Fibroblast of skin of right quadriceps (primary cell): Measurements from ENCODE around the gene LST1.

Source experiments
- DNase-seq: peaks from one replicate; pipeline ENCODE4 v3.0.0-alpha.2; 2013

Gene LST1

DNA sequence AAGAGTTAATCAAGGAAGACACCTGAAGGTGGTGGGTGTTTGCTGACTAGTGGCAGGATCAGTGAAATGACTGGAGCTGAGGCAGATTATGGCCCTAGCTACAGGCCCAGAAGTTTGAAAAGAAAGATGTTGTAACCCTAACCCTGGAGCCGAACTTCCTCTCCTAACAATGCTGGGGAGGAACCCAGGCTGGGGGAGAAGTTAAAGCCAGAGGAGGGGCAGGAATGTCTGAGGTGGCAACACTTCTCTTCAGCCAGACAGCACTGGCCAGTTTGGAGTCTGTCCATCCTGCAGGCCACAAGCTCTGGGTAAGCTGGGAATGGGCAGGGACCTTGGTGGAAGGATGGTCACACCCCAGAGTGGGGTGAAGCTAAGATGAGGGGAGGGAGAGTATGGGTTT, at the start of gene LST1:
Gene LST1 (plus strand): TSS at position 270 of the 400 bp plus-strand sequence. CDS start 1,023 bp downstream, outside the sequence.
- DNase-seq: no peak

DNA sequence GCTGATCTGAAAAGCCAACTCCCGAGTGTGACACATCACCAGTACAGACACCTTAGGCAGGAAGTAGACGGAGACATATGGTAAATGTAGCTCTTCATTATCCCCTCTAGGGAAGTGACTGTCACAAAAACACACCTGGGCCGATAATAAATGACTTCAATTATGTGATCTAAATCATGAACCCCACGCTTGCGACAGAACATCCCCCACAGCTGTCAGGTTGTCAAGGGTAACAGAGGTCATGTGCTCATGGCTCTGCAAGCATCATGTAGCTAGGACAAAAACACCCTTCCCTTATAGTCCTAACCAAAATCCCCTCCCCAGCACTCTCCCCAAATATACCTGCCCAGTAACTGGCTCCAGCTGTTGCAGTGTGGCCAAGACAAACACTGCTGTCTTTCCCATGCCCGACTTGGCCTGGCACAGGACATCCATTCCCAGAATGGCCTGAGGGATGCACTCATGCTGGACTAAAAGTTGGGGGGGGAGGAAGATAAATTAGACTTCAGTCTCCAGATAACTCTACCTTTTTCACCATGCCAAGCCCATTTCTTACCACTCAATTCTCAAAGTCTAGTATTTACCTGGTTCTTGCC, 47.2 kb upstream of the LST1 start:
- no peak for DNase-seq

DNA sequence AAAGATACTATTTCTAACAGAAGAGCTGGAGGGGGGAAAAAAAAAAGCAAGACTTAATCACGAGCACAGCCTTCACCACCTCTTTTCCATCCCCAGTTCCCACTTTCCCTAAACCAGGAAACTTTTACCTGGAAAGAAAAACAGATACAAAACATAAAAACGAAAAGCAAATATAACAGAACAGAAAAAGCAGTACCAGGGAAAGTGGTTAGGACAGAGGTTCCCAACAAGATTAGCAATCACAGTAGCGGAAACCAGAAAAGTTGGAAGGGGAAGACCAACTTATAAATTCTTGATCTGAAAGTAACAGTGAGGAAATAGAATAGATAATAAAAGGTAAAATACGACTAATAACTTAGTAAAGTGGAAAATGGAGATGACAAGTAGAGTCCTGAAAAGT, 45.4 kb upstream of the LST1 start:
- DNase-seq: no peak

DNA sequence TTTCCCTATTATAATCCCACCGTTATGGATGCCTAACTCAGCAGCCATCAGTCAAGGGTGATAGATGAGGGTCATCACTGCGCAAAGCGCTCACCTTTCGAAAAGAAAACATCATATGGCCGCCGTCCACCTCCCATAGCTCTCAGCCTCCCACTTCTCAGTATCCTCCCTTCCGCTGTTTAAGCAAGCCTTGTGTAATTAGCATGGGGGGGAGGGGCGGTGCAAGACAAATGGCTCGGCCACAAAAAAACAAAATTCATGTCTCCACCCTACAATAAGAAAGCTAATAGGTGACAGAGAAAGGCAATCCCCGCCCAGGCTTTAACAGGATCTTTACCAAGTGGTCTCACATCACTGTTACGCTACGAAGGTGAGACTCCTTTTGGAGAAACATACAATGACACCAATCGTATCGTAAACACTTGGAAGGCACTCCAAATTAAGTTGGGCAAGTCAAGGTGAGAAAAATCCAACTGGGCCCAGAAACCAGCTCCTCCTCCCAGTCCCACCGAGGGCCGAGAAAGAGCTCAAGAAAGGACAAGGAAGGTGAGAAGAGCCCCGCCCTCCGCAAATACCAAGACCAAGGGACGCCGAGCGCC, 44.9 kb upstream of the LST1 start:
- DNase-seq: peak; percentile 48

DNA sequence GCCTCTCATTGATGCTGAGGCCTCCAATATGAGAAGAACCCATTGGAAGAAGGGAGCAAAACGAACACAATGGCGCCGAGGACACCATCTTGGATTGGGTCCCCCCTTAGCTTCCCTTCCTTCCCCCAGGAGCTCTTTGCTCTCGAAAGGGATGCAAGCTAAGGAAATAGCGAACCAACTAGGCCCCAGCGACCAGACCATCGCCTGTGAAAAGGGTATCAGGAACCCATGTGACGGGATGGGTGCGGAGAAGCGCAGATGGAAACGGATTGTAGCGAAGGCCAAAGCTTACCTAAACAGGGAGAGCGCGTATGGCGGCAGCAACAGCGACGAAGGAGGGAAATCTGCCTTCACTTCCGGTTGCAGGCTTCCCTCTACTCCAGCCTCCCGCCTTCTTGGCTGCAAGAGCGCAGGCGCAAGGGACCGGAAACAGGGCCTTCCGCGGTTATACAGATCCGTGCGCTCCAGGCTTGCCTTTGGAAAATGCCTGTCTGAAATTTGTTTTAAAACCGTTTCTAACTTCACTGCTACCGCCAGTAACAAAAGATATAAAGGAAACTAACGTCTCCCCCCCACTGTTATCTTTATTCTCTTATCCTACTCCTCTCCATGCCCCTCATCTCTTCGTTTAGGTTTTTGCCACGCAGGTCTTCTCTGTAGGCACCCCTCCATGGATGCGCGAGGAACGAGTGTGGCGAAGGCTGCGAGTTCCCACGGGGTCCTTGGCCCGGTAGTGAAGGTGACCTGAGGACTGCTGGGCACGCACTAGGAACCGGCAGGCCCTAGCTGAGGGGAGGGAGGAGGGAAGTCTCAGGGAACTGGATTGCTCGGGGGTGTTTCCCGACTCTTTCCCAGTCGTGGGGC, 44.2 kb upstream of the LST1 start, which contains the start of gene DDX39B:
Gene DDX39B (minus strand): TSS at position 346 of the 864 bp plus-strand sequence. CDS start 1,471 bp downstream, outside the sequence.
- DNase-seq: peak; percentile 97

DNA sequence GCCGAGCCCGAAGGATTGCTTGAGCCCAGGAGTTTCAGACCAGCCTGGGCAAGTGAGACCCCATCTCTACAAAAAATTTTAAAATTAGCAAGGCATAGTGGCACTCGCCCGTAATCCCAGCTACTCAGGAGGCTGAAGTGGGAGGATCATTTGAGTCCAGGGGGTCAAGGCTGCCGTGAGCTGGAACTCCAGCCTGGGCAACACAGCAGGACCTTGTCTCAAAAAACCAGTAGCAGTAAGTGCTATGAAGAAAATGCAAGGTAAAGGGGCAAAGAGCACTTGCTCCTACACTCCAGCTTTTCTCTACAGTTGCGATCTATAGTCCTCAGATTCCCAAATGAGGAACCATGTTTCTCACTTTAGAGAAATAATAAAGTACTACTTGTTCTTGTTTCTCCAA, 42.4 kb upstream of the LST1 start:
- DNase-seq: no peak

DNA sequence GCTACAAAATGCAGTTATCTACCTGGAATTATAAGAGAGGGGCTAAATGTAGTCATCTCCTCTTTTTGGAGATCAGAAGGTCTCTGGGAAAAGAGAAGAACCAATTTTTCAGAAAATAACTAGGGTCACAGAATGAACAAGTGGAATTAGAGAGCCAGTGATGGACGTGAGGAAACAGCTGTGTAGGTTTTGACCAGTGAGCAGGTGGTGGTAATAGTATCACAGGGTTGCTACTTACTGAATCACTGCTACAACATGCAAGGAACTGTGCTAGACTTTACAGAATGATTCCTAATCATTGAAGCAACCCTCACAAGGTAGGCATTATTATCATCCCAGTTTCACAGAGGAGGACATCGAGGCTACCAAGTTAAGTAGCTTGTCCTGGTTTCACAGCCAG, 41.4 kb upstream of the LST1 start:
- no peak for DNase-seq

DNA sequence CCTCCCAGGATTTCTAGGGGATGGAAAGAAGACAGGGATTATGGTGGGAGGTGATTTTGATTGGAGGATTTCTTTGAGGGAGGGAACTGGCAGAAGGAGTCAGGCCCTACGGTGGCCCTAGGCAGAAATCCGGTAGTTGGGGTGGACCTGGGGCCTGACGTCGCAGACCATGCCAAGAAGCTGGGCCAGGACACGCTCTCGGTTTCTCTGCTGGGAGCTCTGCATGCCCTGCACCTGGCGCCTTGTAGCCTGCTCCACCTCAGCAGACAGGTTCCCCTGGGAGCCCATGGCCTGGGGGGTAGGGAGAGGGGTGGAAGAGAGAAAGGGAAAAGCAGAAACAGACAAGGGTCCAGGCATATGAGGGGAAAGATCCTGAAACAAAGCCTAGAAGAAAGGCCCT, 40.8 kb upstream of the LST1 start:
- DNase-seq: no peak

DNA sequence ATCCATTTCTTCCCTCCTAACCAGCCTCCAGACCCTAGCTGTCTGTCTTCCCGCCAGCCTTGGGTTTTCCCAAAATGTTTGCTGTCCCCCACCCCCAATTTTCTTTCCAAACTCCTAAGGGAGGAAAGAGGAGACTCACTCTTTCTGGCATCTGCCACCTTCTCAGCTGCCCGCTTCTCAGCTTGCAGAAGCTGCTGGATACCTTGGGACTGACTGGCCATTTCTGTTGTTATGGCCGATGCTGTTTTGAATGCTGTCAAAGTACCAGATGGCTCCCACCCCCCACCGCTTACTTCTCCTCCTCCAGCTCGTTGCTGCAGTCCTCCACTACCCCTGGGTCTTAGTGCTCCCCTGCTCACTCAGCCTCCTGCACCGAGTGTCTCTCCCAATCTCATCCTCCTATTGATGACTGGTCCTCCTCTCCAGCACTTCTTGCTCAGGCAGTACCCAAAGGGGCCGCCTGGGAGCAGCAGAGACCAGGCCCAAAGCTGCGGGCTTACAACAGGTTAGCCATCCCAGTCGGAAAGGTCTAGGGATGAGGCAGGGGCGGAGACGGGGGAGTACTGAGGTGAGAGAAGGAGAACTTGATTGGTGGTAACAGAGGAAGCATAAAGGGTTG, 39.6 kb upstream of the LST1 start, which contains the start of gene ATP6V1G2:
Gene ATP6V1G2 (minus strand): TSS at position 270 of the 619 bp plus-strand sequence. CDS start 49 bp downstream, at position 221.
- peak; percentile 93 for DNase-seq

DNA sequence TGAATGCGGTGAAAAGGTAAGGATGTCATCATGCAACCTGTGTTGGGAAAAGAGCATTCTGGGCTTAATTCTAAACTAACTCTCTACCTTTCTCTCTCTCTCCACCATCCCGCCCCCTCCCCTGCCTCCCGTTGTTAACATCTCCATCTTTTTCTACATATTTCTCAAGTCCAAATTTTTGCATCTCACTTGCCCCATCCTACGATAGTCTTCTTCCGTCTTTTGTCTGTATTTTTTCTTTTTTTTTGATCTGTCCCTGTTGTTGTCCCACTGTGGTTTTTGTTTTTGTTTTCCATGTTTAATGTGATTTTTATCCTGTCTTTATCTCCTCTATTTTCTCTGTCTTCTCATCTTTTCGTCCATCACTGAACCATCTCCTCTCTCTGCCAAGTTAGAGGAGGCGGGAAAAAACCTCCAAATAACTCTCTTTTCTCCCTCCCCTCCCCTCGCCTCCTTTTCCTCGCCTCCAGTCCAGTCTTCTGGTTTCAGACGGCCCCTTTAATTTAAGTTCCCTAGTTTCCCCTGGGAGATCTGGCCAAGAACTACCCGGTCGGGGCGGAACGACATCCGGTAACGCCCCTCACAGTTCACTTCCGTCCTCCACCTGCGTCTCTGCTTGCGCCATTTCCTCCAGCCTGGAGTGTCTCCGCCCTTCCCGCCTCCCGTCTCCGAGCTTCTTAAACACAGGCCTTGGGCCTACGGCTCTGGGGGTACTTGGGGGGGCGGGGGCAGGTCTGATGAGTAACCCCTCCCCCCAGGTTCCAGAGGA, 38.9 kb upstream of the LST1 start, which contains the start of gene NFKBIL1:
Gene NFKBIL1 (plus strand): TSS at position 651 of the 769 bp plus-strand sequence. CDS start 87 bp downstream, at position 738.
- DNase-seq: peak; percentile 98

DNA sequence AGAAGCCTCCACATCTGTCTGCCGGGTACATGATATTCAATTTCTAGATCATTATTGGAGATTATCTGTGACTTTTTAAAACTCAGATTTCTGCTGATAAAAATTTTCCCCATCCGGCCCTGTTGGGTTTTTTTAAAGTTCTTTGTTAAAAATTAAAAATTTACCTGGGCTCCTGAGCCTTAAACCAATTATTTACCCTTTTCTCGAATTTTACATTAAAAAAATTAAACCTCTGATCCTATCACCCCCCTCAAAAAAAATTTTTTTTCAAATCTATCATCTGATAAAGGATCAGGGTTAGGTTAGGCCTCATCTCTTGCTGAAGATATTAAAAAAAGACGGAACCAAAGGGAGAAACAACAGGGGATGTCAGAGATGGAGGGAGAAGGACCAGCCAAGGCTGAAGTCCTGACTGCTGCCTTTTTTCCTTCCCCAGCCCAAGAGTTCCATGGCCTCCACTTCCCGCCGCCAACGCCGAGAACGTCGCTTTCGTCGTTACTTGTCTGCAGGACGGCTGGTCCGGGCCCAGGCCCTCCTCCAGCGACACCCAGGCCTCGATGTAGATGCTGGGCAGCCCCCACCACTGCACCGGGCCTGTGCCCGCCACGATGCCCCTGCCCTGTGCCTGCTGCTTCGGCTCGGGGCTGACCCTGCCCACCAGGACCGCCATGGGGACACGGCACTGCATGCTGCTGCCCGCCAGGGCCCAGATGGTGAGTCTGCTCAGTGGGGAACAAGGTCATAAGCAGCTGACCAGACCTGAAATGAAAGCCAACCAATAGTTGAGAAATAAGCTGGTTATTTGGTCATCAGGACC, 38.1 kb upstream of the LST1 start:
- no peak for DNase-seq

DNA sequence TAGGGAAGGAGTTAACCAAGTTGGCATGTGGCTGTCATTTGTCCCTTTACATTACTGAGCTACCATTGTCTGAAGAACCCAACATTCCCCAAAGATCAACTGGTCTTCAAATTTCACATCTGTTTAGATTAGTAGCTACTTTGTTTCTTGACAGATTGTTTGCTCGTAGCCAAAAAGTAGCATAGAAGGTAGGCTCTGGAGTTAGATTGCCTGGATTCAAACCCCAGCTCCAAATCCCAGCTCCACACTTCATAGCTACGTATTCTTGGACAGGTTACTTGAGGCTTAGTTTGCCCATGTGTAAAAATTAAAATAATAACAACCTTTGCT, 37.6 kb upstream of the LST1 start:
- no peak for DNase-seq

DNA sequence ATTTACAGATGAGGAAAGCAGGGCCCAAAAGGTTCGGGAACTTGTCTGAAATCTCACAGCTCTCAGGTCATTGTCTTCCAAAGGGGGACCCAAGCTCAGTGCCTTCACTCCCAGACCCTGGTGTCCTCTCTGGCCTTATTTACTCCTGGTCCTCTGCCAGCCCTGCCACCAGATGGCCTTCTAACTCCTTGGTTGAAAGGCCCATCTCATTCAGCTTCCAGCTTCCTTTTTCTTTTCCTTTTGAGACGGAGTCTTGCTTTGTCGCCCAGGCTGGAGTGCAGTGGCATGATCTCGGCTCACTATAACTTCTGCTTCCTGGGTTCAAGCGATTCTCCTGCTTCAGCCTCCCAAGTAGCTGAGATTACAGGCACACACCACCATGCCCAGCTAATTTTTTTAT, 34.7 kb upstream of the LST1 start:
- DNase-seq: peak; percentile 35

DNA sequence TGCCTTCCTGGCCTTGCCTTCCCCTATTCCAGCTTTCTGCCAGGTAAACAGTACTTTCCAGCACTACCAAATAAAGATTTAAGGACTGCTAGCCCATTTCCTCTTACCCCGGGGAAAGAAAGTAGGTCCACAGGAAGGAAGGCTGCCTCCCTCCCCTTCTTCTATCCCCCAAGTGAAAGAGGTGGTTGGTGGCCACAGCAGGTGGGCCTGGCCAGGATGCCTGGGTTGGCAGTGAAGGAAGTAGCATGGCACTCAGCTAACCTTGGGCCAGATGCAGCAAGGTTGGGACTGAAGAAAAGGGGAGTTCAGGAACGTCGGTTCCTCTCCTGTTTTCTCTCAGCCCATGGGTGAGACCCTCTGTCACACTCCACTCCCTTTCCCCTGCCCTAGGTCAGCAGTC, 29.8 kb upstream of the LST1 start:
- no peak for DNase-seq

DNA sequence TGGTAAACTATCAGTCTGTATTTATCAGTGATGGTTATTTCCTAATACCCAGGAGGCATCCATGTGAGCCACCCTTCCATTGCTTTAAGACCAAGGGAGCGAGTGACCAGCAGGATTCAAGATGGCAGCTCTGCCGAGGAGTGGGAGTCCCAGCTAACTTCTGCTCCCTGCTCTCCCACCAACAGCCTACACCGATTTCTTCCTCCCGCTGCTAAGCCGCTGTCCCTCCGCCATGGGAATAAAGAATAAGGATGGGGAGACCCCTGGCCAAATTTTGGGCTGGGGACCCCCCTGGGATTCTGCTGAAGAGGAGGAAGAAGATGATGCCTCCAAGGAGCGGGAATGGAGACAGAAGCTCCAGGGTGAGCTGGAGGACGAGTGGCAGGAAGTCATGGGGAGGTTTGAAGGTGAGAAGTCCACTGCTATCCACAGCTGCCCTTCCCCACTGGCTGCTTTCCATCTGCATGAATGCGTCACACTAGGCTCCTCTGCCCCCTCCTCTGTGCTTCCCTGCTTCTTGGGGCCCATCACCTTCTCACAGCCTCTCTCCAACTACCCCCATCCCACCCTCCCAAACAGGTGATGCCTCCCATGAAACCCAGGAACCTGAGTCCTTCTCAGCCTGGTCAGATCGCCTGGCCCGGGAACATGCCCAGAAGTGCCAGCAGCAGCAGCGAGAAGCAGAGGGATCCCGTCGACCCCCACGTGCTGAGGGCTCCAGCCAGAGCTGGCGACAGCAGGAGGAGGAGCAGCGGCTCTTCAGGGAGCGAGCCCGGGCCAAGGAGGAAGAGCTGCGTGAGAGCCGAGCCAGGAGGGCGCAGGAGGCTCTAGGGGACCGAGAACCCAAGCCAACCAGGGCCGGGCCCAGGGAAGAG, 28.4 kb upstream of the LST1 start:
- no peak for DNase-seq

DNA sequence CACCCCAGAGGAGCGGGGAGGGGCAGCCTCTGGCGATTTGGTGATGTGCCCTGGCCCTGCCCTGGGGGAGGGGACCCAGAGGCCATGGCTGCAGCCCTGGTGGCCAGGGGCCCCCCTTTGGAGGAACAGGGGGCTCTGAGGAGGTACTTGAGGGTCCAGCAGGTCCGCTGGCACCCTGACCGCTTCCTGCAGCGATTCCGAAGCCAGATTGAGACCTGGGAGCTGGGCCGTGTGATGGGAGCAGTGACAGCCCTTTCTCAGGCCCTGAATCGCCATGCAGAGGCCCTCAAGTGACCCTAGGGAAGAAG, 27.8 kb upstream of the LST1 start:
- no peak for DNase-seq

DNA sequence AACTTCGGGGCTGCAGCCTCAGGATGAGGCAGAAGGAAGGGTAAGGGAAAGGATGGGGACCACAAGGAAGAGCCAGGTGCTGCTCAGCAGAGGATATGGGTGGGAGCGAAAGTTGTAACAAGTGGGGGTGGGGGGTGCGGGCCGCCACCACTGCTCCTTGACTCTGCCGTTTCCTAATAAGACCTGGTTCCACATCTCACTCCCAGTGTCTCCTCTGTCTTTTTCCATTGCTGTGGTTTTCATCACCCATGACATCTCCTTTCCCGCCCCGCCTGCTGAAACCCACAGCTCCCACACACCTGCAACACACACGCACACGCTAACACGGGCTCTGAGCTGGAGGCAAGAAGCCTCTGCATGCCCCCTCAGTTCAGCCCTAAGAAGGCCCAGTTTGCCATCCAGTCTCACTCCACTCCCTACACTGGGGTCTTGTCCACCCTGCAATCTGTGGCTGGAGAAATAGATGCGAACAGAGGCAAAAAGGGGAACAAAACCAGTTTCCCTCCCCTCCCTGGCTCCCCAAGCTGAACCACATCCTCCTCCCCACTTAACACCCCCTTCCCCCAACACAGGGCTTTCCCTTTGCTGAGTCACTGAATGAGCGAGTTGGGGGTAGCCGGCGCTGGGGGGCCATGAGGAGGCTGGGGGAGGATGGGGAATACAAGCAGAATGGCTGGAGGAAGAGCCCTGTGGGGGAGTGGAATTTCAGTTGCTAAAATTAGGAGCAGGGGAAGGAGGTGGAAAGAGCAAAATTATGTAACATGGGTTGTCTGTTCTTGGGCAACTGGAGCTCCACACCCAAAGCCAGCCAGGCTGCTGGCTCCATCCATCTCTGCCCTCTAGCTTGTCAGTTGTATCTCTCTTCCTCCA, 27.2 kb upstream of the LST1 start:
- peak; percentile 62 for DNase-seq

DNA sequence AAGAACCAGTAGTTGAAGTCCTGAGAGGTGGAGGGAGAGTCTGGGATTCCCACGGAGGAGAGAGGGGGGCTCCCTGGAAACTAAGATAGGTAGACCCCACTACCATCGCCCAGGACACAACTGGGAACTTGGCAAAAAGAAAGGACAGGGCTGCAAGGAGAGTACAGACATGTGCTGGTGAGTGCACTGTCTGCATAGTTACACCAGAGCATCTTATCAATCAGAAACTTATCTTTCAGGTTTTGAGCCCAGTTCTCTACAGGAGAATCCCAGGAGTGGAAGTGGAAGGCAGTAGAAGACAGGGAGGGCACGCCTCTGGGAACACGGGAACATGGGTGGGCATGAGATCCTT, 26.5 kb upstream of the LST1 start:
- no peak for DNase-seq

DNA sequence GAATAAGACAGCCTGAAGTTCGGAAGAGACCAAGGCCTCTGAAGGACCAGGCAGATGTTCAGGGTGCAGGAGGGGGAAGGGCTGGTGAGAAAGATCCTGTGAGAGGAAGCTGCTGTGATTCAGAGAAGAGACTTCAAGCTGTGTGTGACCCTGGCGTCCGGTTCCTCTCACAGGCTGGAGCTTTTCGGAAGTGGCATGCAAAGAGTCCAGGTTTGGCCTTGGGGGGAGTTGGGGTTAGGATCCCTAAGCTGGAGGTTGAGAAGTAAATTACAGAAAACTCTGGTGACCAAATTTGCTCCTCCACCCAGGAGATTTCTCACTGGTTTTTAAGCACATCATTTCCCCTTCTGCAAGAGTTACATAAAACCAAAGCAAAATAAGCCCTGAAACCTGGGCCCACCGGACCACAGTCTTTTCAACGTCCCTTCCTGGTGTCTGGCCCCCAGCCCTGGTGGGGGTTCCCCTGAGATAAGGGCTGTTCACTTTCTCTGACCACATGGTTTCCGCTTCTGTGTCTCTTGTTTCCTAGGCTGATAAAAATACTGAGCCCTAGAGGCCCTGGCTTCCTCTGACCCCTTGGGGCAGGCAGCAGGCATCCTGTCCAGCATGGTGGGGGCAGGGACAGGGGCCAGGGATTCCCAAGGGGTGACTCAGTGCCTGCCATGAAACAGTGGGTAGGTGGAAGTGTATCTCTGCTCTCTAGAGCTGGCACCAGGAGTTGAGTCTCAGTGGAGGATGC, 25.9 kb upstream of the LST1 start:
- DNase-seq: peak; percentile 33
